GM19193 (cell line): ENCODE measurements around the gene KIAA1210.

Experiments used
- POLR2A ChIP-seq: IDR thresholded peaks from 4 replicates; pipeline ENCODE4 v1.6.1; 2011; ENCODE audit not compliant: insufficient read depth, insufficient read length; ENCODE audit errors: extremely low read depth

The KIAA1210 gene

DNA sequence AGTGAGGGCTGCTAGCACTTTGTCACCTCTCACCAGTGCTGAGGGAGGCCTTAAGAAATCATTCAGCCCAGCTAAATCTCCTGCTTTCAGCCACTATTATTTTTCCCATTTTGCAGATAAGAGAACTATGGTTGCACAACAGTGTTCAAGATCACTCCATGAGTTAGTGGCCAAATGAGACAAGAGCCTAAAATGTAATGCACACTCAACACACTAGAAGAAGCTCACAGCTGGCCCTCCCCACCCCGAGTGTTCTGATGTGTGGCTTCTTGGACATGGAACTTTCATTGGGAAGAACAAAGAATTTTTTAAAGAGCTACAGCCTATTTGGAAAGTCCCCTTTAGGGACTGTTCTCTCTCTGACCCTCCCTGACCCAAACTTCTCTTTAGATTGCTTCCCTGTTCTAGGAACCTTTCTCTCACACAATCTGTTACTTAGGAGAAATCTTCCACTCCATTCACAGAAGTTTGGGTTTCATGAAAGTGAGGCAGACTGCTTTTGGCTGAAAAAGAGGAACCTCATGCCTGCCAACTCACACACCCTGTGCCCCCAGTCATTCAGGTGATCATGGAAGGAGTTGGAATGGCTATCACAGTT, 98.8 kb downstream of the KIAA1210 start:
- TF ChIP-seq POLR2A = no peak
